ENCODE data around the gene BBS12. TPM values are rescaled to one million over a fixed set of nuclear protein-coding genes. Genes with fewer than 3 reads are reported as not detected.
A peak's percentile ranks its signal among the peaks of the same experiment; 100 is the strongest.

Gene BBS12
- total RNA-seq = 19.5 TPM

DNA sequence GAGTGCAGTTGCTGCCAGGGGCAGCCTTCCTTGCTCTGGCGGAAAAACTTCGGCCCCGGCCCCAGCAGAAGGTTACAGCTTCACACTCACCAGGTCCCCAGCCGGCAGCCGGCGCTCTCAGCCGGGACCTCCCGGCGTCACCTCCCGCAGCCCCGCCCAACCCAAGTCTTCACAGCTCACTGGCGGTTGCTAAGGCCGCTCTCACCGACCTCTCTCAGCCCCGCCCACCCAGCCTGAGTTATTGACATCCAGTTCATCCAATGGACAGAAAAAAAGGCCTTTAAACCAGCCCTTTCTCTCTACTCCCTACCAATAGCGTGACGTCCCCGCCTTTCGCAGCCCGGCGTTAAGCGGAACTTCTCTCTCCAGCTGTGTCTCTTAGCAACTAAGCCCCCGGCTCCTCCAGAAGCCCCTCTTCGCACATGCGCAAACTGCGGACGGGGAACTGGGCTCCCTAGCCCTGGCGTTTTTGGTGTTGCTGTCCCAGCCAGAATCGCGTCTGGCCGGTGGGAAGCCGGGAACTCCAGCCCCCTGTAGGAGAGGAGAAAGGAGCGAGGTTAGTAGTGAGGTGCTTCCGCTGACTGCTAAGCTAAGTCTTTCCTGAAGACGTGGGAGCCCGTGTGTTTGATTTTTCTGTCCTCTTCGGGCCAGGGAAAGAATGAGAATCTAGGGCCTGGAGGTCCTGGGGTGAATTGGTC is at the start of gene BBS12:
Gene BBS12 (plus strand): TSS at position 376 of the 698 bp plus-strand sequence. CDS start 9,189 bp downstream, outside the sequence.
- peak; percentile 98 for DNase-seq

- no peak for DNase-seq
Observed at GRCh38 chr4:122686691-122687090, 45.8 kb upstream of the BBS12 start.

- DNase-seq = no peak
Observed at GRCh38 chr4:122687531-122688061, 44.9 kb upstream of the BBS12 start.

DNA sequence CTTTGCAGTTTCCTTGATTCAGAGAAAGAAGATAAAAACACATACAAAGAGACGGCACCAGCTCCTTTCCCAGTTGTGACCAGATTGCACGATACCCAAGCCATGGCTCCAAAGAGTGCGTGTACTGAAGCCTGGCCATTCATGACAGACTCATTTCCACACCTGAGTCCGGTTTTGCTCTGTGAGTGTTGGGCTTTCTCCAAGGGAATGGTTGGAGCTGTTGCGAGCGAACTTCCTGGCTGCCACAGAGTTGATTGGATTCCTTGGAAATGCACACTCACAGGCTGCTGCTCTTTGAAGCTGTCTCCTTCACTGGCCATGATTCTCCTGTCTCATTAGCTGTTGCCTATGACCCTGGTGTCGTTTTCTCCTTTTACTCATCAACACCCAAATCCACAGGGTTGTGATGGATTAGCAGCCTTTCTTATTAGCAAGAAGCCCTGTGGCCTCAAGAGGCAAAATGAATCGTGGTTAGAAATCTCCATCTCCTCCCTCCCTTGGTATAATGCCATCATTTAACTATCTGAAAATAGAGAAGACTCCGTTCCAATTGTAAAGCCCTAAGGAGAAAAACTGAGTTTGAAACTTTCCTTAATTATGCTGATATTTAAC is 43.9 kb upstream of the BBS12 start:
- no peak for DNase-seq

GRCh38 chr4:122689972-122690371 is 42.5 kb upstream of the BBS12 start:
- no peak for DNase-seq

DNA sequence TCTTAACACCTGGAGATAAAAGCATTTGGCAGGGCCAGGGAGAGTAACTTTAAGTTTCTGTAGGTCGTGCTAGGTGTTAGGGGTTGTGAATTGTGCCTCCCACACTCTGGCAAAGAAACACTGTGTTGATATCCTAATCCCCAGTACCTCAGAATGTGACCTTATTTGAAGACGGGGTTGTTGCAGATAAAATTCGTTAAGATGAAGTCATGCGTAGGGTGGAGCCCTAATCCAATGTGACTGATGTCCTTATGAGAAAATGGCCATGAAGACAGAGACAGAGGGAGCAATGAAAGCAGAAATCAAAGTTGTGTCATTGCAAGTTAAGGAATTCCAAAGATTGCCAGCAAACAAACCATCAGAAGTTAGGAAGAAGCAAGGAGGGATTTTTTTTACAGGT is 40.5 kb upstream of the BBS12 start:
- no peak for DNase-seq

GRCh38 chr4:122692641-122693520 is 39.6 kb upstream of the BBS12 start:
- DNase-seq = no peak

DNA sequence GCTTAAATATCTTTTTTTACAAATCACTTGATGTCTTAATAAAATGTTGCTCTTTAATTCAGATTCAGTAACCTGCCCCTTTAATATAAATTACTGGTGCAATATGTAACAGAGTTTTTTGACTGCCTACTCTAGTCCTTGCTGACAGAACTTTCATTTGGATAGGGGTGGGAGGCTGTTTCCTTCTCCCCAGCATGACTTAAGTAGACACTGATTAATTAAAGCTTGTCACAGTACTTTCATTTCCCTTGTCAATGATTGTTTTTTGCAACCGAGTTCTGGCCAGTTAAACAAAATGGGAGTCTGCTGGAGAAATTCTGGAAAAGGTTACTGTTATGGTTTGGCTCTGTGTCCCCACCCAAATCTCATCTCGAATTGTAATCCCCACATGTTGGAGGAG is 37.3 kb upstream of the BBS12 start:
- DNase-seq = no peak

DNA sequence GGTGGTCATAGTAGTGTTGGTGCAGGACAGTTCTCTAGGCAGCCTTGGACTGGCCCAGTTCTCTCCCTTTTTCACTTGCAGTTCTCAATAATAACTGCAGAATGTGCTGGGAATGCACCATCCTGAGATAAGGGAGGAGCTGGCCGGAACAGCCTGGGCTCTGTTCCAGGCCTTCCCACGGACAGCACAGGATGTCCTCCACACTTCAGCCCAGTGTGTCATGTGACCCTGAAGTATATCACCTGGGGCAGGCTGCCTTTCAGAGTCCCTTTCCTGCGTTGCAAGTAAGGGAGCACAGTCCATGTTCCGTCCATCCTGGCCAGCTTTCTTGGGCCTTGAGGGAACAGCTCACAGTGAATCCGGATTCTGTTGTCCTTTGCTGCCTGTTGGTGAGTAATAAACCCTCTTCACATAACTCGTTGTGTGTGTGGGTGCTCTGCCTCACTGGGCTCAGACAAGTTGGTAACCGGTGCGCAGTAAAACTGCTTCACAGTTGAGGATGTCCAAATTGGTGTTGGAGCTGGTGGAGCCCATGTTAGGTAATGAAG is 32.3 kb upstream of the BBS12 start:
- DNase-seq = no peak

DNA sequence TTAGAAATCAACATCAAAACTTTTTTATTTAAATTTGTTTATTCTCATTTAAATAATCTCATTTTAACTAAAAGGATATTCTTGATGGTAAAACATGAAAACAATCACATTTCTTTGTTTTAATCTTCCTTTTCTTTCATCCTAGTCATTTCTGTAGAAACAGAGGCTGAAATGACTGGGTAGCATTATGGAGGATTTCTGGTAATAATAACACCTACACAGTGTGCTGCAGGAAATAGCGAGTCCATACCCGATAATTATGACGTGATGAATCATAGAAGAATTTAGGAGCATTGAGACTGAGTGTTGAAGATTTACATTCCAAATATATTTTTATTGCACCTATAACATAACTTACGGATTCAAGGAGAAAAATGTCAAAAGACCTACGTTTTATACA is 31.4 kb upstream of the BBS12 start:
- no peak for DNase-seq

- DNase-seq = no peak
Observed at GRCh38 chr4:122701965-122702364, 30.5 kb upstream of the BBS12 start.

DNA sequence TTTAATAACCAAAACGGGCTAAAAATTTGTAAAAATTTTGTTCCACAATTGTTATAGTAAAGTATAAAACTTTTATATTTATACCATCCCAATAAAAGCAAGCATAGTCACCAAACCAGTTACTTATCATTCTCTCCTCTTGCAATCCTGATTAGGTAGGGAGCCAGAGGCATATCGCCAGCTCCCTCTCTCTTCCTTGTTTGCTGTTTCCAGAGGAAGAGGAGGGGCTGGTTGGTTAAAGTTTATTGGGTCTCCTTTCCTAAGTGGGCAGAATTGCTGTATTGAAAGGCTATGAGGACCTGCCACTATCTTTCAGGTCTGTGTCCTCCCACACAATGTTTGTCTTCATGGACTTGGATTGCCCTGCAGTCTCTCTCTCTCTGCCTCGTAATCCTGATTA is 29.6 kb upstream of the BBS12 start:
- DNase-seq = no peak

- DNase-seq = no peak
Observed at GRCh38 chr4:122703868-122704267, 28.6 kb upstream of the BBS12 start.

DNA sequence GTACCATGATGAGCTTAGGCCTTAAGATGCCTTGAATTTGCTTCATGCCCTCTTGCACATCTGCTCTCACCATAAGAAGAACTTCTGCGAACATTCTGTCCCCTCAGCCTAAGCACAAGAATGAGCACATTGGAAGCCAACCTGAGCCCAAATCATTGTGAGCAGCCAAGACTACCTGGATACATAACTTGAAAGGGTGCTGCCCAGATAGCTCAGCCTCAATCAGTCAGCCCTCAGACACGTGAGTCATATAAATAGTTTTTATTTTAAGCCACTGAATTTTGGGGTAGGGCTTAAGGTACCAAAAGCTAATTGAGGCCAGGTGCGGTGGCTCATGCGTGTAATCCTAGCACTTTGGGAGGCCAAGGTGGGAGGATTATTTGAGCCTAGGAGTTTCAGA is 27.5 kb upstream of the BBS12 start:
- no peak for DNase-seq

- DNase-seq = no peak
Observed at GRCh38 chr4:122705547-122706117, 26.9 kb upstream of the BBS12 start.

- DNase-seq = no peak
Observed at GRCh38 chr4:122706511-122706910, 26.0 kb upstream of the BBS12 start.

DNA sequence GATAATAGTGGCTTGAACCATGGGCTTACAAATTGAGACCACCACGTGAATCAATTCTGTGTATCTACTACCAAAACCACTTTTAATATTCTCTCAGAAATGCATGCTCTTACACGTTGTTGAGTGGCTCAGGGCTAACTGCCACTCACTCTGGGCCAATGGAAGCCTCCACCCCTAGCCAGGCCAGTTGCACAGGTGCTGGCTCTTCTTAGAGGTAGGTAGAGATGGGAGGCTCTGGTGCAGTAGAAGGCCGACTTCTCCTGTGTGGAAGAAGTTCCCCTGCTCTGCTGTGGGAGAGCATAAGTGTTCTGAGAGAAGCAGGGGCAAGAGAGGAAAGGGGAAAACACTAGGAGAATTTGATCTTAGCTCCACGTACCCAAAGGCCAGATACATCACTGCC is 25.0 kb upstream of the BBS12 start:
- no peak for DNase-seq

GRCh38 chr4:122709236-122709635 is 23.3 kb upstream of the BBS12 start:
- no peak for DNase-seq

GRCh38 chr4:122710434-122711308 is 21.8 kb upstream of the BBS12 start:
- DNase-seq = no peak

DNA sequence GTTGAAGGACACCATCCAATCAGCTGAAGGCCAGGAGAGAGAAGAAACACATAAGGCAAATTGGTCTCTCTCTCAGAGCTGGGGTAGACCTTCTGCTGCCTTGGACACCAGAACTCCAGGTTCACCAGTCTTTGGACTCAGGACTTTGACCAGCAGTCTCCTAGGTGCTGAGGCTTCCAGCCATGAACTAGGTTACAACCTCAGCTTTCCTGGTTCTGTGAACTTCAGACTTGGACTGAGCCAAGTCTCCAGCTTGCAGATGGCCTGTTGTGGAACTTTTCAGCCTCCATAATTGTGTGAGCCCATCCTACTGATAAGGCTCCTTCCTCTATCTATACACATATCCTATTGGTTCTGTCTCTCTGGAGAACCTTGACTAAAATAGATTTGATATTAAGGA is 20.6 kb upstream of the BBS12 start:
- no peak for DNase-seq

DNA sequence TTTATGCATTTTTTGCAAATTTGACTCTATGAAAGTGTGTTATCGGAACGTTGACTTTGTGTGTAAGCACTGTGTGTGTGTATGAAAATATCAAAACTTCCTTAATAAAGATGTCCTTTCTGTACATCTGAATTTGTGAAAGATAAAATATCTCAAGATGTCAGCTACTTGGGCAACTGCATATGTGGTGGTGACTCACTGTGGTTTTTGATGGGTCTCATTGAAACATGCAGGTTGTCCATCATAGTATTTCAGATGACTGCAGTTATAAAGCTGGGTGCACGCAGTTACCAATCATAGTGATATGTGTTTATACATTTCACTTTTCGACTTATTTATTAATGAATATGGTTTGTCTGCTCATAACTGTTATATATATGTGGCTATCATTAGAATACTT is 19.7 kb upstream of the BBS12 start:
- DNase-seq = no peak

Measured in occipital lobe (tissue), 2 donors.